Endothelial cell of umbilical vein (primary cell): ENCODE results near the gene TLDC2. TPM values are rescaled to one million over a fixed set of nuclear protein-coding genes. Genes with fewer than 3 reads are reported as not detected.

Source experiments
- BruUV-seq: library from RNA; stranded (reverse); fragments of 400-500 nt; replicated peaks from 2 replicates; lab custom pipeline; 2021; lab: Mats Ljungman, UMichigan
- CTCF ChIA-PET: fragments of 300-600, 350-600 bp; sonication (Branson Sonifier 250); formaldehyde crosslinking; loops from one replicate; lab custom pipeline; 2021; ENCODE audit warnings: antibody characterized with exemption, inconsistent platforms; lab: Charles Lee
- POLR2A ChIA-PET: fragments of 300-600, 350-600 bp; sonication (Branson Sonifier 250); formaldehyde crosslinking; loops from one replicate; lab custom pipeline; 2021; ENCODE audit warnings: antibody characterized with exemption, inconsistent platforms; lab: Charles Lee
- DNase-seq: peaks from one replicate; pipeline ENCODE4 v3.0.0-alpha.2; 2011; ENCODE audit warnings: low read depth, low spot score
- FAIRE-seq: peaks from 2 replicates; lab custom pipeline; 2011; peaks lifted over from hg19 to GRCh38; lab: Jason Lieb, UNC
- H2AFZ ChIP-seq: 2 replicates; pipeline ENCODE4 v1.6.0; 2012; ENCODE audit warnings: low read depth, low read length, control low read depth, inconsistent platforms
- H3K27ac ChIP-seq: 2 replicates; pipeline ENCODE4 v1.5.1; 2011; ENCODE audit warnings: low read depth, mild to moderate bottlenecking, control low read depth, low read length, moderate library complexity; ENCODE audit not compliant: insufficient read depth
- H3K27me3 ChIP-seq, 2 experiments: 2 replicates each; pipeline versions ENCODE4 v1.6.0 to v1.6.1; 2011; ENCODE audit warnings: low read length in 2 of 2, mixed read lengths in 1 of 2; ENCODE audit not compliant: control insufficient read depth in 2 of 2, insufficient read depth in 2 of 2
- H3K36me3 ChIP-seq, 2 experiments: 2 replicates in 1 of 2; 3 replicates in 1 of 2; pipeline ENCODE4 v1.5.1; 2011; ENCODE audit warnings: low read length in 2 of 2, mild to moderate bottlenecking in 1 of 2, moderate library complexity in 1 of 2; ENCODE audit not compliant: control insufficient read depth in 2 of 2, insufficient read depth in 2 of 2; ENCODE audit errors: extremely low read depth in 1 of 2
- H3K4me1 ChIP-seq: 3 replicates; pipeline ENCODE4 v1.5.1; 2011; ENCODE audit warnings: mild to moderate bottlenecking, low read length; ENCODE audit not compliant: control insufficient read depth, insufficient read depth; ENCODE audit errors: extremely low read depth
- H3K4me2 ChIP-seq: 2 replicates; pipeline ENCODE4 v1.6.1; 2011; ENCODE audit warnings: low read length, control low read depth, mixed read lengths; ENCODE audit not compliant: insufficient read depth
- H3K4me3 ChIP-seq, 3 experiments: fragments of 200-600 bp in 1 of 3; sonication (generic), shearing (Covaris generic) in 1 of 3; replicated peaks in 1 of 3; 2 replicates each; pipeline ENCODE4 v1.5.1; 2011 to 2016; ENCODE audit warnings: control low read depth in 3 of 3, low read length in 3 of 3, mild to moderate bottlenecking in 2 of 3, inconsistent platforms in 1 of 3, low read depth in 1 of 3, moderate library complexity in 1 of 3; ENCODE audit not compliant: insufficient read depth in 1 of 3
- H3K79me2 ChIP-seq: 2 replicates; pipeline ENCODE4 v1.6.0; 2012; ENCODE audit warnings: low read length, inconsistent platforms; ENCODE audit not compliant: control insufficient read depth, insufficient read depth
- H3K9ac ChIP-seq: replicated peaks from 2 replicates; pipeline ENCODE3; 2011; ENCODE audit warnings: low read length, control low read depth; ENCODE audit not compliant: insufficient read depth; ENCODE audit errors: extremely low read depth
- H3K9me1 ChIP-seq: replicated peaks from 3 replicates; pipeline ENCODE4 v1.6.0; 2011; ENCODE audit warnings: mild to moderate bottlenecking, low read length; ENCODE audit not compliant: control insufficient read depth, insufficient read depth; ENCODE audit errors: extremely low read depth
- H3K9me3 ChIP-seq: replicated peaks from 2 replicates; pipeline ENCODE4 v1.5.1; 2012; ENCODE audit warnings: low read length, inconsistent platforms; ENCODE audit not compliant: control insufficient read depth, insufficient read depth
- H4K20me1 ChIP-seq: replicated peaks from 2 replicates; pipeline ENCODE3; 2011; ENCODE audit warnings: mild to moderate bottlenecking, low read length; ENCODE audit not compliant: control insufficient read depth, insufficient read depth; ENCODE audit errors: extremely low read depth
- EZH2 ChIP-seq: IDR thresholded peaks from 2 replicates; pipeline ENCODE4 v1.6.1; 2012; ENCODE audit warnings: borderline replicate concordance, low read depth, mild to moderate bottlenecking, moderate library complexity, low read length, inconsistent platforms; ENCODE audit not compliant: severe bottlenecking
- FOS ChIP-seq: IDR thresholded peaks from 2 replicates; pipeline ENCODE4 v1.6.1; 2011; ENCODE audit warnings: mild to moderate bottlenecking, low read length, moderate library complexity, borderline replicate concordance; ENCODE audit not compliant: insufficient read depth
- GATA2 ChIP-seq: IDR thresholded peaks from 2 replicates; pipeline ENCODE4 v1.7.0; 2011; ENCODE audit warnings: low read depth, mild to moderate bottlenecking, moderate library complexity, mixed read lengths, low read length; ENCODE audit not compliant: insufficient read length, insufficient read depth
- JUN ChIP-seq: IDR thresholded peaks from 2 replicates; pipeline ENCODE4 v1.6.1; 2011; ENCODE audit warnings: borderline replicate concordance, low read depth; ENCODE audit not compliant: insufficient read length, insufficient read depth
- MYC ChIP-seq: IDR thresholded peaks from one replicate; pipeline ENCODE4 v1.6.1; 2011; ENCODE audit warnings: mild to moderate bottlenecking, low read depth, low read length
- POLR2A ChIP-seq: IDR thresholded peaks from 2 replicates; pipeline ENCODE4 v1.6.1; 2012; ENCODE audit warnings: low read depth, mild to moderate bottlenecking, control low read depth, low read length
- POLR2AphosphoS5 ChIP-seq: IDR thresholded peaks from 2 replicates; pipeline ENCODE4 v1.6.1; 2012; ENCODE audit warnings: low read depth, mild to moderate bottlenecking, control low read depth, low read length, moderate library complexity; ENCODE audit not compliant: insufficient read depth
- dilution Hi-C: fragments of 300-500 bp; cut with MboI; formaldehyde crosslinking; loops from one replicate; pipeline ENCODE4 v1.15.0; 2019; ENCODE audit warnings: low sequenced_read_pairs; ENCODE audit not compliant: extremely low pct_ligation_motif_present
- intact Hi-C: fragments of 100-400 bp; cut with micrococcal nuclease; formaldehyde crosslinking; loops from one replicate; pipeline ENCODE4 v1.10.0; 2022
- polyA plus RNA-seq, 4 experiments: library from polyadenylated mRNA; depleted of rRNA in 3 of 4; stranded (reverse) in 3 of 4; unstranded in 1 of 4; fragments of >200 nt; gene quantifications; 2 replicates each; pipeline versions ENCODE4 v1.2.1 to v1.2.3, GENCODE V29; 2011 to 2012; ENCODE audit warnings: missing spikeins in 1 of 4
- total RNA-seq: library from RNA; stranded (reverse); gene quantifications from 2 replicates; pipeline ENCODE4 v1.2.3, GENCODE V29; 2021
- TF ChIP-seq, protein P1 (sequence below), 2 donors: IDR thresholded peaks; 1 replicate in 1 of 2; 2 replicates in 1 of 2; pipeline ENCODE4 v1.5.1; 2011; ENCODE audit warnings: low read length in 2 of 2, mild to moderate bottlenecking in 2 of 2, moderate library complexity in 2 of 2, control low read depth in 1 of 2, inconsistent platforms in 1 of 2, low read depth in 1 of 2; ENCODE audit not compliant: insufficient read depth in 1 of 2; ENCODE audit errors: extremely low read depth in 1 of 2
- TF ChIP-seq, protein P2 (sequence below): IDR thresholded peaks from 2 replicates; pipeline ENCODE4 v1.6.1; 2011; ENCODE audit not compliant: insufficient read depth, insufficient read length

Gene TLDC2
- total and polyA plus RNA-seq, 2 donors (not counting 3 experiments of a cell fraction or from before 2014, with no cell fraction given): not detected

DNA sequence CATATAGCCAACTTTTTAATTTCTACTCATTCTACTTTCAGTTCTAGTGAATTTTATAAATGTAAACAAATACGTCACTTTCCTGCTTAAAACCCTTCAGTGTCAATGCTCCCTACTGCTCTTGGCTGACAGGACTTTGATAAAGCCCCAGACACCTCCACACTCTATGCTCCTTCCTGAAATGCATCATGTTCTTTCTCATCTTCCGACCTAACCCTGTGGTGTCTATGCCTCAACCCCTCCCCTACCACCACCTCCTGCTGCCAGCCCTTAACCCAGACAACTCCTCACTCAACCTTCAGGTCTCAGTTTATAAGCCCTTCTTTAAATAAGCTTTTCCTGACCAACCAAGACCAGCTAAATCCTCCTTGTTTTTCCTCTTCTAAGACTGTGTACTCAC lies 19.1 kb downstream of the TLDC2 start:
- Histone ChIP-seq H3K4me3 (no peak overlapping the region), H3K4me1 (no peaks in the 10 kb centered on the region), H3K27ac (no peak overlapping the region), H3K4me2 (no peak overlapping the region), H3K79me2 (no peaks in the 10 kb centered on the region), H3K9me3 (no peaks in the 10 kb centered on the region), H3K9ac (no peak overlapping the region), H2AFZ (no peak overlapping the region), H3K9me1 (no peaks in the 10 kb centered on the region), H3K27me3 (no peaks in the 10 kb centered on the region), H4K20me1 (no peaks in the 10 kb centered on the region), H3K36me3 (peaks cover 0 to 2% of the 10 kb centered on the region in 2 experiments)
- FAIRE-seq: no peak
- ChIA-PET CTCF (interaction anchor here (1.2 kb wide), 1 partner anchor 140 kb away, joined by 3 read pairs; no protein-coding TSS in a partner anchor), POLR2A (no interaction called here)
- BruUV-seq: no TSS peak
- TF ChIP-seq FOS: no peak
- no peak for TF ChIP-seq EZH2
- TF ChIP-seq, protein P1, sequence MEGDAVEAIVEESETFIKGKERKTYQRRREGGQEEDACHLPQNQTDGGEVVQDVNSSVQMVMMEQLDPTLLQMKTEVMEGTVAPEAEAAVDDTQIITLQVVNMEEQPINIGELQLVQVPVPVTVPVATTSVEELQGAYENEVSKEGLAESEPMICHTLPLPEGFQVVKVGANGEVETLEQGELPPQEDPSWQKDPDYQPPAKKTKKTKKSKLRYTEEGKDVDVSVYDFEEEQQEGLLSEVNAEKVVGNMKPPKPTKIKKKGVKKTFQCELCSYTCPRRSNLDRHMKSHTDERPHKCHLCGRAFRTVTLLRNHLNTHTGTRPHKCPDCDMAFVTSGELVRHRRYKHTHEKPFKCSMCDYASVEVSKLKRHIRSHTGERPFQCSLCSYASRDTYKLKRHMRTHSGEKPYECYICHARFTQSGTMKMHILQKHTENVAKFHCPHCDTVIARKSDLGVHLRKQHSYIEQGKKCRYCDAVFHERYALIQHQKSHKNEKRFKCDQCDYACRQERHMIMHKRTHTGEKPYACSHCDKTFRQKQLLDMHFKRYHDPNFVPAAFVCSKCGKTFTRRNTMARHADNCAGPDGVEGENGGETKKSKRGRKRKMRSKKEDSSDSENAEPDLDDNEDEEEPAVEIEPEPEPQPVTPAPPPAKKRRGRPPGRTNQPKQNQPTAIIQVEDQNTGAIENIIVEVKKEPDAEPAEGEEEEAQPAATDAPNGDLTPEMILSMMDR (IDR thresholded peaks at IDR 0.05; ENCODE audit: extremely low read depth in 1 of 2, insufficient read depth in 1 of 2, low read depth in 1 of 2, low read length in 2 of 2): no peak
- no peak for TF ChIP-seq GATA2
- no peak for TF ChIP-seq POLR2A
- TF ChIP-seq POLR2AphosphoS5: no peak
- no peak for TF ChIP-seq MYC
- TF ChIP-seq JUN: no peak
- TF ChIP-seq, protein P2, sequence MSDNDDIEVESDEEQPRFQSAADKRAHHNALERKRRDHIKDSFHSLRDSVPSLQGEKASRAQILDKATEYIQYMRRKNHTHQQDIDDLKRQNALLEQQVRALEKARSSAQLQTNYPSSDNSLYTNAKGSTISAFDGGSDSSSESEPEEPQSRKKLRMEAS: no peak
- intact Hi-C loops (no loop called here), dilution Hi-C loops (no loop called here)
- DNase-seq: no peak
